HT1080 (cell line): ENCODE measurements around the gene HES3. TPM values are rescaled to one million over a fixed set of nuclear protein-coding genes. Genes with fewer than 3 reads are reported as not detected.

ENCODE experiments used
- total RNA-seq: library from RNA; depleted of rRNA; stranded (reverse); fragments of >200 nt; shearing (Covaris generic); gene quantifications from 2 replicates; pipeline ENCODE4 v1.2.3, GENCODE V29; 2014; rRNA removed

The HES3 gene
- total RNA-seq, 1 experiment from 2014 or later = not detected

Other genes starting within 250 kb of the HES3 start
- 31.6 and 34.1 TPM in 2 replicates for gene KCNAB2, start 198.3 kb upstream of the HES3 start, total RNA-seq
- gene CHD5, start 63.9 kb upstream of the HES3 start, total RNA-seq = not detected in 2 replicates
- 181 and 193 TPM in 2 replicates for gene RPL22, start 44.6 kb upstream of the HES3 start, total RNA-seq
- 0.32 and 0.84 TPM in 2 replicates for gene RNF207, start 38.1 kb upstream of the HES3 start, total RNA-seq
- gene ICMT, start 8.2 kb upstream of the HES3 start, total RNA-seq = 125 and 142 TPM in 2 replicates
- gene GPR153, start 16.9 kb downstream of the HES3 start, total RNA-seq = 1.9 and 3.4 TPM in 2 replicates
- 101 and 179 TPM in 2 replicates for gene ACOT7, start 149.6 kb downstream of the HES3 start, total RNA-seq
- 0.08 and 0.13 TPM in 2 replicates for gene HES2, start 175.7 kb downstream of the HES3 start, total RNA-seq
- not detected in 2 replicates for gene ESPN, start 180.6 kb downstream of the HES3 start, total RNA-seq
- 12.9 and 14.7 TPM in 2 replicates for gene TNFRSF25, start 222.0 kb downstream of the HES3 start, total RNA-seq
- gene PLEKHG5, start 247.5 kb downstream of the HES3 start, total RNA-seq = 20.3 and 20.4 TPM in 2 replicates